Measurements from ENCODE around the gene PRIMA1.

Gene PRIMA1

DNA sequence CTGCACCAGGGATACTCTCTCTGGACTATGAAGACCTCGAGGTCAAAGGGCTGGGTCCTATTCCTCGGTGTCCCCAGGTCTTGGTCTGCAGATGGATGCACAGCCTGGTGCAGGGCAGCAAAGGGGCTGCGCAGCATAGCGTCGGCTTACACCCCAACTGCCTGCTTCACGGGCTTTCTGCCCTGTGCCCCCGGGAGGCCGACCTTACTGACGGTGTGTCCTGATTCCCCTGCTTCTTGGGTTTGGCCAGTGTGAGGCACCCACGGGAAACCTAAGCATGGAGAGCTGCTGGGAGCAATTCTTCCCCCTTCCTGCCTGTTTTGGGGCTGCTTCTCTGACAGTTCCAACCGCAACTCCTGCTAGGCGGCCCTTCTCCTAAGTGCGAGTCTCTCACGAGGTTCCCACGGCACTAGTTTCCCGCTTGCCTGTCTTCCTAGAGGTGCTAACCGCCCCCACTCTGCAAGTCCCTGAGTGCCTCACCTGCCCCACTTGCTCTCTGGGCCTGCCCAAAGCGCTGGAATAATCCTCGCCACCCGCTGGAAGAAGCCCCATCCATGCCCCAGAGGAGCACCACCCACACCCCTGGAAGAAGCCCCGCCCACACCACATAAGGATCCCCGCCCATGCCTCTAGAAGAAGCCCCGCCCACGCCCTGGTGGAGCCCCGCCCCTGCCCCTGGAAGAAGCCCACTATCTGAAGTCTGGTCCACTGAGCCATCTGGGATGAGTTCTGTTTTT is 54.0 kb downstream of the PRIMA1 start:
- DNase-seq (ENCODE audit: low read depth, low spot score) = no peak
- no peak overlapping the region for H3K4me3 ChIP-seq (ENCODE audit: low read depth, low read length)

DNA sequence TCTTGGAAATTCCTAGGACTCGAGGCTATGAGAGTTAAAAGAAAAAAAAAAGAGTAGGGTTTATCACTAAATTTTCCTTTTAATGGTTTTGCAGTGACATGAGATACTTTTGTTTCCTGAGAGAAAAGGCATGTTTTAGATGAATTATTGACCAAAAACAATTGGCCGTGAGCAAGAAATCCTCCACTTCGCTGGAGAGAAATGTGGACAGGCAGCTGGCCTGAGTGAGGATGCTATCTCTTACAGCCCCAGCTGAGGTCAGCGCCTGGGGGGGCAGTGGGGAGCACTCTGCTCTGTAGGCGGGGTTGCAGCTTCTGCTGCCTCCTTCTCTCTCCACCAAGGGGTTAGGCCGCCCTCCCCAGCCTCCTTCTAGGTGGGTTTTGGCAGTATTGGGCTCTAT is 54.7 kb downstream of the PRIMA1 start:
- in situ Hi-C loops (cut with HindIII; ENCODE audit: low sequenced_read_pairs) = no loop called here
- no peak for DNase-seq (ENCODE audit: low read depth, low spot score)
- TF ChIP-seq, protein P1, sequence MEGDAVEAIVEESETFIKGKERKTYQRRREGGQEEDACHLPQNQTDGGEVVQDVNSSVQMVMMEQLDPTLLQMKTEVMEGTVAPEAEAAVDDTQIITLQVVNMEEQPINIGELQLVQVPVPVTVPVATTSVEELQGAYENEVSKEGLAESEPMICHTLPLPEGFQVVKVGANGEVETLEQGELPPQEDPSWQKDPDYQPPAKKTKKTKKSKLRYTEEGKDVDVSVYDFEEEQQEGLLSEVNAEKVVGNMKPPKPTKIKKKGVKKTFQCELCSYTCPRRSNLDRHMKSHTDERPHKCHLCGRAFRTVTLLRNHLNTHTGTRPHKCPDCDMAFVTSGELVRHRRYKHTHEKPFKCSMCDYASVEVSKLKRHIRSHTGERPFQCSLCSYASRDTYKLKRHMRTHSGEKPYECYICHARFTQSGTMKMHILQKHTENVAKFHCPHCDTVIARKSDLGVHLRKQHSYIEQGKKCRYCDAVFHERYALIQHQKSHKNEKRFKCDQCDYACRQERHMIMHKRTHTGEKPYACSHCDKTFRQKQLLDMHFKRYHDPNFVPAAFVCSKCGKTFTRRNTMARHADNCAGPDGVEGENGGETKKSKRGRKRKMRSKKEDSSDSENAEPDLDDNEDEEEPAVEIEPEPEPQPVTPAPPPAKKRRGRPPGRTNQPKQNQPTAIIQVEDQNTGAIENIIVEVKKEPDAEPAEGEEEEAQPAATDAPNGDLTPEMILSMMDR (IDR thresholded peaks at IDR 0.05; ENCODE audit: low read depth, low read length) = no peak
- no peak overlapping the region for H3K4me3 ChIP-seq (ENCODE audit: low read depth, low read length)

More for the DNA sequence above, 54.0 kb downstream of the PRIMA1 start:
- TF ChIP-seq, protein P1 (IDR thresholded peaks at IDR 0.05; ENCODE audit: low read depth, low read length) = no peak
- in situ Hi-C loops (cut with HindIII; ENCODE audit: low sequenced_read_pairs) = no loop called here

DNA sequence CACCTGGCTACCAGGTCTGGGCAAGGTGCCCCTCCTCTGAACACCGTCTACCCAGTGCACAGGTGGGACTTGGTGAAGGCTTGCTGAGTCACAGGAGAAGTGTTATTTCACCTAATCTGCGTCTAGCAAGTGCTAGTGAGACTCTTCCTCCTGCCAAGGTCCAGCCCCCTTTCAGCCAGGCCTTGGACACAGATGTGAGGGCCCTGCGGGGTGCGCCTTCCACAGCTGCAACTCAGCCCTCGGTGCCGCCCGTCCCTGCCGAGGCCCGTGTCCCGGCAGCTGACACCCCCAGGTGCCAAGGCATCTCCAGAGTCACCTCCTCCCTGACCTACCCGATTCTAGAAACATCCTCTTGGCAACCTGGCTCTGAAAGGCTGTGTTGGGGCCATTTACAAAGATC is 55.1 kb downstream of the PRIMA1 start:
- DNase-seq (ENCODE audit: low read depth, low spot score) = no peak
- TF ChIP-seq, protein P1 (IDR thresholded peaks at IDR 0.05; ENCODE audit: low read depth, low read length) = no peak
- H3K4me3 ChIP-seq (ENCODE audit: low read depth, low read length) = no peak overlapping the region
- in situ Hi-C loops (cut with HindIII; ENCODE audit: low sequenced_read_pairs) = no loop called here

DNA sequence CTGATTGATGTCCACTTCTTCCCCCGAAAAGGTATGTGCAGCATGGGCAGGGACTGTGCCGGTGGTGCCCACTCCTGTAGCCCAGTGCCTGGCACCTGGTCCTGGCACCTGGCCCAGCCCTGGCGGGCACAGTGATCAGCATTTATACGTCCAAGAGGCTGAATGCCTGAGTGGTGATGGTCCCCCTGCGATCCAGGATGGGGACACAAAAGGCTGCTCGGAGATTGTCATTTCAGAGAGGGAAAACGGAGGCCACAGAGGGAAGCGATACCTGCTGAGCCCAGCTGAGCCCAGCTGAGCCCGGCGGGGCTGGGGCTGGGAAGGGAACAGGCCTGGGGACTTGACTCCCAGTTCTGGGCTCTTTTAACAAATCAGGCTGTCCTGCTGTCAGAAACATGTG is 55.8 kb downstream of the PRIMA1 start:
- TF ChIP-seq, protein P1 (IDR thresholded peaks at IDR 0.05; ENCODE audit: low read depth, low read length) = no peak
- DNase-seq (ENCODE audit: low read depth, low spot score) = no peak
- no peak overlapping the region for H3K4me3 ChIP-seq (ENCODE audit: low read depth, low read length)
- in situ Hi-C loops (cut with HindIII; ENCODE audit: low sequenced_read_pairs) = no loop called here

DNA sequence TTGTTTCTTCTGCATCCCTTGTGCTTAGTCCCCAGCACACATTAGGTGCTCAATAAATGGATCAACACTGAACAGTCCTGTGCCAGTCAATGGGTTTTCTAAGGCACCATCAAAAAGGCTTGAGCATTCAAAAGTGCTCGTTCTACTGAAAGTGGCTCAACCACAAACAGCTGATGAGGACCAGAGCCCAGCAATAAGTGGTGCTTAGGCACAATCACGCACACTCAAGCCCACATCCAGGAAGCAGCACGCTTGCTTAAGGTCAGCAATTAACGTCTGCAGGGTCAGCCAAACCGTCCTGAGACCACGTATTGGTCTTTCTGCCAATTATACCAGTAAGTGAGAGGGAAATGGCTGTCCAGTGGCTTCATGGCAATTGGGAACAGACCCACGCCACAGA is 56.5 kb downstream of the PRIMA1 start:
- H3K4me3 ChIP-seq (ENCODE audit: low read depth, low read length) = no peak overlapping the region
- no peak for DNase-seq (ENCODE audit: low read depth, low spot score)
- in situ Hi-C loops (cut with HindIII; ENCODE audit: low sequenced_read_pairs) = no loop called here
- TF ChIP-seq, protein P1 (IDR thresholded peaks at IDR 0.05; ENCODE audit: low read depth, low read length) = no peak

DNA sequence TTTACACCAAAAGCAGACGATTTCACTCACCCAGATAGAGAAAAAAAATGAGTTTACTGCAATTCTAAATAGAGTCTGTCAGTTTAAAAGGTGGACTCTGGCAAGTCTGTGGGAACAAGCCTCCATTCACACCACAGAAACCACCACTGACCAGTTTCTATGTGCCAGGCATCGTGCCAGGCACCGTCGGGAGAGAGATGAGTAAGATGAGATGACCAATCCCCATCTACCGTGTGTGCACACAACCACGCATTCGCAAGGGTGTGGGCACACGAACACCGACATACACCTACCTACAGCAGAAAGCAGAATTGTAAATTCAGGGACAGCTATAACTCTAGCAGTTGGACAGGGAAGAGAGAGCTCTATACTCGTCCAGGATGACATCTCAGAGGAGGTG is 58.3 kb downstream of the PRIMA1 start:
- in situ Hi-C loops (cut with HindIII; ENCODE audit: low sequenced_read_pairs) = no loop called here
- H3K4me3 ChIP-seq (ENCODE audit: low read depth, low read length) = no peak overlapping the region
- no peak for DNase-seq (ENCODE audit: low read depth, low spot score)
- TF ChIP-seq, protein P1 (IDR thresholded peaks at IDR 0.05; ENCODE audit: low read depth, low read length) = no peak
